ENCODE data around the gene INSC. TPM values are rescaled to one million over a fixed set of nuclear protein-coding genes. Genes with fewer than 3 reads are reported as not detected.

The INSC gene
- total and polyA plus RNA-seq, 2 of the 13 experiments (the other 11 are each of a cell fraction or from before 2014, with no cell fraction given): 0.09 TPM; not detected in 1

DNA sequence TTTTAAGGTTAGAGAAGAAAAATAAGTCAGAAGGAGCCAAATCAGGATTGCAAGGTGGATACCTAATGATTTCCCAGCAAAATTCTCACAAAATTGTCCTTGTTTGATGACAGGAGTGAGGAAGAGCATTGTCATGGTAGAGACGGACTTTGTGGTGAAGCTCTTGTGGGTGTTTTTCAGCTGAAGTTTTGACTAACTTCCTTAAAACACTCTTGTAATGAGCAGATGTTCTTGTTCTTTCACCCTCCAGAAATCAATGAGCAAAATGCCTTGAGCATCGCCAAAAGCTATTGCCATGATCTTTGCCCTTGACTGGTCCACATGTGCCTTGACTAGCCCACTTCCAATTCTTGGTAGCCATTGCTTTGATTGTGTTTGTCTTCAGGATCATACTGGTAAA, 21.3 kb upstream of the INSC start:
- Histone ChIP-seq H3K27ac (ENCODE audit: extremely low read length, insufficient read depth, low read length) (no peak overlapping the region), H3K4me3 (replicated peaks in 1 of 3; ENCODE audit: insufficient read depth in 1 of 3, low read depth in 2 of 3, low read length in 3 of 3) (no peak overlapping the region), H3K27me3 (ENCODE audit: control insufficient read depth in 1 of 2, insufficient read depth in 2 of 2, low read length in 2 of 2) (no peaks in the 10 kb centered on the region), H3K9ac (ENCODE audit: insufficient read depth, low read depth, low read length) (no peak overlapping the region), H3K4me2 (ENCODE audit: low read depth, low read length) (no peak overlapping the region), H2AFZ (ENCODE audit: low read length) (no peak overlapping the region), H4K20me1 (ENCODE audit: insufficient read depth, low read length) (no peaks in the 10 kb centered on the region), H3K79me2 (ENCODE audit: insufficient read depth, low read length) (no peaks in the 10 kb centered on the region), H3K4me1 (ENCODE audit: insufficient read depth, low read length) (no peaks in the 10 kb centered on the region), H3K36me3 (replicated peaks in 1 of 2; ENCODE audit: control insufficient read depth in 1 of 2, insufficient read depth in 2 of 2, low read length in 2 of 2) (no peaks in the 10 kb centered on the region), H3K9me3 (ENCODE audit: low read length) (no peaks in the 10 kb centered on the region)
- intact Hi-C loops (cut with micrococcal nuclease; ENCODE audit: unreplicated experiment): no loop called here
- ChIA-PET CTCF (ENCODE audit: low intra/inter-chr PET ratio, low total read pairs) (no interaction called here), POLR2A (no interaction called here)
- DNase-seq (ENCODE audit: low spot score) (no peak), FAIRE-seq (no peak), ATAC-seq (no peak)
- BruUV-seq (replicated peaks): no TSS peak
- 49% methylated on average over 2 of the region's 2 CpGs for WGBS (ENCODE audit: low lambda C conversion rate)
- in situ Hi-C loops (cut with HindIII; ENCODE audit: extremely low pct_ligation_motif_present, low pct_unique_long_range_greater_than_20kb): no loop called here
- TF ChIP-seq, protein P1, sequence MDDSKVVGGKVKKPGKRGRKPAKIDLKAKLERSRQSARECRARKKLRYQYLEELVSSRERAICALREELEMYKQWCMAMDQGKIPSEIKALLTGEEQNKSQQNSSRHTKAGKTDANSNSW (CRISPR knock-in tag; IDR thresholded peaks at IDR 0.05; ENCODE audit: borderline replicate concordance): no peak
- TF ChIP-seq ZNF326 (CRISPR knock-in tag; IDR thresholded peaks at IDR 0.05; ENCODE audit: borderline replicate concordance) (no peak), RAD51 (IDR thresholded peaks at IDR 0.05; ENCODE audit: borderline replicate concordance) (no peak), ZMYM4 (CRISPR knock-in tag; IDR thresholded peaks at IDR 0.05) (no peak), ATF7-NPFF (CRISPR knock-in tag; IDR thresholded peaks at IDR 0.05; ENCODE audit: low read depth) (no peak), ZNF766 (CRISPR knock-in tag; IDR thresholded peaks at IDR 0.05; ENCODE audit: borderline replicate concordance) (no peak), TP53 (CRISPR knock-in tag; conservative IDR thresholded peaks at IDR 0.05) (no peak)
- TF ChIP-seq, protein P2, sequence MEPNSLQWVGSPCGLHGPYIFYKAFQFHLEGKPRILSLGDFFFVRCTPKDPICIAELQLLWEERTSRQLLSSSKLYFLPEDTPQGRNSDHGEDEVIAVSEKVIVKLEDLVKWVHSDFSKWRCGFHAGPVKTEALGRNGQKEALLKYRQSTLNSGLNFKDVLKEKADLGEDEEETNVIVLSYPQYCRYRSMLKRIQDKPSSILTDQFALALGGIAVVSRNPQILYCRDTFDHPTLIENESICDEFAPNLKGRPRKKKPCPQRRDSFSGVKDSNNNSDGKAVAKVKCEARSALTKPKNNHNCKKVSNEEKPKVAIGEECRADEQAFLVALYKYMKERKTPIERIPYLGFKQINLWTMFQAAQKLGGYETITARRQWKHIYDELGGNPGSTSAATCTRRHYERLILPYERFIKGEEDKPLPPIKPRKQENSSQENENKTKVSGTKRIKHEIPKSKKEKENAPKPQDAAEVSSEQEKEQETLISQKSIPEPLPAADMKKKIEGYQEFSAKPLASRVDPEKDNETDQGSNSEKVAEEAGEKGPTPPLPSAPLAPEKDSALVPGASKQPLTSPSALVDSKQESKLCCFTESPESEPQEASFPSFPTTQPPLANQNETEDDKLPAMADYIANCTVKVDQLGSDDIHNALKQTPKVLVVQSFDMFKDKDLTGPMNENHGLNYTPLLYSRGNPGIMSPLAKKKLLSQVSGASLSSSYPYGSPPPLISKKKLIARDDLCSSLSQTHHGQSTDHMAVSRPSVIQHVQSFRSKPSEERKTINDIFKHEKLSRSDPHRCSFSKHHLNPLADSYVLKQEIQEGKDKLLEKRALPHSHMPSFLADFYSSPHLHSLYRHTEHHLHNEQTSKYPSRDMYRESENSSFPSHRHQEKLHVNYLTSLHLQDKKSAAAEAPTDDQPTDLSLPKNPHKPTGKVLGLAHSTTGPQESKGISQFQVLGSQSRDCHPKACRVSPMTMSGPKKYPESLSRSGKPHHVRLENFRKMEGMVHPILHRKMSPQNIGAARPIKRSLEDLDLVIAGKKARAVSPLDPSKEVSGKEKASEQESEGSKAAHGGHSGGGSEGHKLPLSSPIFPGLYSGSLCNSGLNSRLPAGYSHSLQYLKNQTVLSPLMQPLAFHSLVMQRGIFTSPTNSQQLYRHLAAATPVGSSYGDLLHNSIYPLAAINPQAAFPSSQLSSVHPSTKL (CRISPR knock-in tag; IDR thresholded peaks at IDR 0.05): no peak
- TF ChIP-seq, protein P3, sequence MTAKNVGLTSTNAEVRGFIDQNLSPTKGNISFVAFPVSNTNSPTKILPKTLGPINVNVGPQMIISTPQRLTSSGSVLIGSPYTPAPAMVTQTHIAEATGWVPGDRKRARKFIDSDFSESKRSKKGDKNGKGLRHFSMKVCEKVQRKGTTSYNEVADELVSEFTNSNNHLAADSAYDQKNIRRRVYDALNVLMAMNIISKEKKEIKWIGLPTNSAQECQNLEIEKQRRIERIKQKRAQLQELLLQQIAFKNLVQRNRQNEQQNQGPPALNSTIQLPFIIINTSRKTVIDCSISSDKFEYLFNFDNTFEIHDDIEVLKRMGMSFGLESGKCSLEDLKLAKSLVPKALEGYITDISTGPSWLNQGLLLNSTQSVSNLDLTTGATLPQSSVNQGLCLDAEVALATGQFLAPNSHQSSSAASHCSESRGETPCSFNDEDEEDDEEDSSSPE (CRISPR knock-in tag; IDR thresholded peaks at IDR 0.05): no peak
- TF ChIP-seq, protein P4, sequence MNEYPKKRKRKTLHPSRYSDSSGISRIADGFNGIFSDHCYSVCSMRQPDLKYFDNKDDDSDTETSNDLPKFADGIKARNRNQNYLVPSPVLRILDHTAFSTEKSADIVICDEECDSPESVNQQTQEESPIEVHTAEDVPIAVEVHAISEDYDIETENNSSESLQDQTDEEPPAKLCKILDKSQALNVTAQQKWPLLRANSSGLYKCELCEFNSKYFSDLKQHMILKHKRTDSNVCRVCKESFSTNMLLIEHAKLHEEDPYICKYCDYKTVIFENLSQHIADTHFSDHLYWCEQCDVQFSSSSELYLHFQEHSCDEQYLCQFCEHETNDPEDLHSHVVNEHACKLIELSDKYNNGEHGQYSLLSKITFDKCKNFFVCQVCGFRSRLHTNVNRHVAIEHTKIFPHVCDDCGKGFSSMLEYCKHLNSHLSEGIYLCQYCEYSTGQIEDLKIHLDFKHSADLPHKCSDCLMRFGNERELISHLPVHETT (CRISPR knock-in tag; conservative IDR thresholded peaks at IDR 0.05): no peak

All from HepG2 (cell line).